H9 (cell line): ENCODE measurements around the gene TNFSF9. TPM values are rescaled to one million over a fixed set of nuclear protein-coding genes. Genes with fewer than 3 reads are reported as not detected.

Experiments used
- DNase-seq: peaks from one replicate; pipeline ENCODE4 v3.0.0-alpha.2; 2017
- H2AFZ ChIP-seq: one replicate; pipeline ENCODE4 v1.6.1; 2013; ENCODE audit warnings: mild to moderate bottlenecking, low read length, control low read depth, moderate library complexity
- H2AK5ac ChIP-seq: 2 replicates; pipeline ENCODE4 v1.6.1; 2013; ENCODE audit warnings: low read length, control low read depth, mixed read lengths; ENCODE audit not compliant: insufficient read length
- H2BK120ac ChIP-seq: one replicate; pipeline ENCODE4 v1.6.1; 2013; ENCODE audit warnings: low read depth, mild to moderate bottlenecking, low read length, control low read depth, inconsistent platforms; ENCODE audit not compliant: poor library complexity, severe bottlenecking
- H2BK12ac ChIP-seq: 2 replicates; pipeline ENCODE4 v1.6.1; 2013; ENCODE audit warnings: low read length, control low read depth, mixed read lengths, low read depth; ENCODE audit not compliant: insufficient read length
- H2BK15ac ChIP-seq: 2 replicates; pipeline ENCODE4 v1.6.1; 2013; ENCODE audit warnings: low read depth, low read length, control low read depth
- H2BK20ac ChIP-seq: one replicate; pipeline ENCODE4 v1.6.1; 2013; ENCODE audit warnings: low read depth, mild to moderate bottlenecking, low read length, control low read depth, inconsistent platforms; ENCODE audit not compliant: poor library complexity, severe bottlenecking
- H2BK5ac ChIP-seq: 2 replicates; pipeline ENCODE4 v1.6.1; 2013; ENCODE audit warnings: low read length, control low read depth, mixed read lengths; ENCODE audit not compliant: insufficient read length
- H3K14ac ChIP-seq: 2 replicates; pipeline ENCODE4 v1.6.1; 2013; ENCODE audit warnings: low read length, control low read depth; ENCODE audit not compliant: insufficient read depth
- H3K18ac ChIP-seq: 2 replicates; pipeline ENCODE4 v1.6.1; 2013; ENCODE audit warnings: low read depth, mild to moderate bottlenecking, mixed read lengths, low read length, control low read depth; ENCODE audit not compliant: insufficient read length
- H3K23ac ChIP-seq: 2 replicates; pipeline ENCODE4 v1.6.1; 2013; ENCODE audit warnings: low read length, control low read depth, mixed read lengths, low read depth; ENCODE audit not compliant: insufficient read length
- H3K23me2 ChIP-seq: 2 replicates; pipeline ENCODE4 v1.6.1; 2013; ENCODE audit warnings: low read depth, mild to moderate bottlenecking, mixed read lengths, low read length, control low read depth; ENCODE audit not compliant: insufficient read length, poor library complexity, severe bottlenecking
- H3K27ac ChIP-seq: 2 replicates; pipeline ENCODE4 v1.5.1; 2013; ENCODE audit warnings: low read length, control low read depth, mixed read lengths, low read depth; ENCODE audit not compliant: insufficient read length
- H3K27me3 ChIP-seq: 2 replicates; pipeline ENCODE4 v1.6.1; 2013; ENCODE audit warnings: low read length, control low read depth, inconsistent platforms; ENCODE audit not compliant: insufficient read depth
- H3K4ac ChIP-seq: 2 replicates; pipeline ENCODE4 v1.6.1; 2013; ENCODE audit warnings: low read depth, mild to moderate bottlenecking, control low read depth, inconsistent platforms, low read length, moderate library complexity
- H3K4me1 ChIP-seq: 2 replicates; pipeline ENCODE4 v1.6.1; 2013; ENCODE audit warnings: low read length, control low read depth, inconsistent platforms; ENCODE audit not compliant: insufficient read depth
- H3K4me2 ChIP-seq: 2 replicates; pipeline ENCODE4 v1.6.1; 2013; ENCODE audit warnings: low read length, control low read depth, mixed read lengths; ENCODE audit not compliant: insufficient read length, insufficient read depth
- H3K56ac ChIP-seq: 2 replicates; pipeline ENCODE4 v1.6.1; 2013; ENCODE audit warnings: low read depth, mild to moderate bottlenecking, mixed read lengths, low read length, control low read depth; ENCODE audit not compliant: insufficient read length
- H3K79me1 ChIP-seq: 2 replicates; pipeline ENCODE4 v1.6.1; 2013; ENCODE audit warnings: low read depth, mild to moderate bottlenecking, moderate library complexity, low read length, control low read depth, inconsistent platforms; ENCODE audit not compliant: insufficient read depth, poor library complexity, severe bottlenecking
- H3K79me2 ChIP-seq: 2 replicates; pipeline ENCODE4 v1.6.1; 2013; ENCODE audit warnings: low read length, control low read depth, inconsistent platforms; ENCODE audit not compliant: insufficient read depth
- H3K9ac ChIP-seq: 2 replicates; pipeline ENCODE4 v1.6.1; 2013; ENCODE audit warnings: low read length, control low read depth, mixed read lengths; ENCODE audit not compliant: insufficient read length; ENCODE audit errors: extremely low read depth
- H3K9me3 ChIP-seq: one replicate; pipeline ENCODE4 v1.6.1; 2013; ENCODE audit warnings: low read depth, low read length, inconsistent platforms; ENCODE audit not compliant: control insufficient read depth
- H3T11ph ChIP-seq: one replicate; pipeline ENCODE4 v1.6.1; 2013; ENCODE audit warnings: mild to moderate bottlenecking, low read length, control low read depth, inconsistent platforms
- H4K20me1 ChIP-seq: one replicate; pipeline ENCODE4 v1.6.1; 2013; ENCODE audit not compliant: control insufficient read depth, insufficient read length, insufficient read depth
- H4K5ac ChIP-seq: 2 replicates; pipeline ENCODE4 v1.6.1; 2013; ENCODE audit warnings: low read depth, mild to moderate bottlenecking, mixed read lengths, low read length, control low read depth; ENCODE audit not compliant: insufficient read length
- H4K8ac ChIP-seq: replicated peaks from 2 replicates; pipeline ENCODE4 v1.6.1; 2013; ENCODE audit warnings: low read length, control low read depth, mixed read lengths, low read depth; ENCODE audit not compliant: insufficient read length
- H4K91ac ChIP-seq: 2 replicates; pipeline ENCODE4 v1.6.1; 2013; ENCODE audit warnings: low read depth, mild to moderate bottlenecking, moderate library complexity, mixed read lengths, low read length, control low read depth; ENCODE audit not compliant: insufficient read length
- H3K27ac Mint-ChIP-seq, 3 experiments: 2 replicates in 2 of 3; 3 replicates in 1 of 3; pipeline ENCODE4 v1.8.0; 2020 to 2021; ENCODE audit warnings: mixed read lengths in 3 of 3, mild to moderate bottlenecking in 1 of 3, moderate library complexity in 1 of 3
- H3K27me3 Mint-ChIP-seq: 2 replicates; pipeline ENCODE4 v1.8.0; 2021; ENCODE audit warnings: low read depth, mild to moderate bottlenecking, moderate library complexity, mixed read lengths
- H3K36me3 Mint-ChIP-seq, 3 experiments: 2 replicates in 2 of 3; 3 replicates in 1 of 3; pipeline ENCODE4 v1.8.0; 2020 to 2021; ENCODE audit warnings: low read depth in 3 of 3, mixed read lengths in 3 of 3; ENCODE audit not compliant: insufficient read depth in 1 of 3
- H3K4me1 Mint-ChIP-seq, 2 experiments: 2 replicates each; pipeline ENCODE4 v1.8.0; 2020; ENCODE audit warnings: mixed read lengths in 2 of 2
- H3K4me3 Mint-ChIP-seq, 2 experiments: 2 replicates in 1 of 2; 3 replicates in 1 of 2; pipeline ENCODE4 v1.8.0; 2020 to 2021; ENCODE audit warnings: mild to moderate bottlenecking in 2 of 2, mixed read lengths in 2 of 2, moderate library complexity in 1 of 2
- H3K9me3 Mint-ChIP-seq, 2 experiments: 2 replicates in 1 of 2; 3 replicates in 1 of 2; pipeline ENCODE4 v1.8.0; 2020; ENCODE audit warnings: mild to moderate bottlenecking in 2 of 2, mixed read lengths in 2 of 2, moderate library complexity in 1 of 2
- CTCF ChIP-seq: fragments of 200-600 bp; sonication (generic); conservative IDR thresholded peaks from 3 replicates; pipeline ENCODE4 v1.8.0; 2021; ENCODE audit warnings: antibody characterized with exemption, mild to moderate bottlenecking
- WGBS: extraction: QIAGEN DNeasy Blood & Tissue Kit; methylation state at CpG from one replicate; pipeline ENCODE4 v1.1.7; 2013; ENCODE audit warnings: missing lambda C conversion rate, low lambda C conversion rate, mixed read lengths; ENCODE audit not compliant: insufficient read length; ENCODE audit errors: extremely low coverage; 5-methylcytosine and 5-hydroxymethylcytosine counted together
- total RNA-seq: library from RNA; stranded (reverse); gene quantifications from 2 replicates; pipeline ENCODE4 v1.2.1, GENCODE V29; 2021

The TNFSF9 gene
- total RNA-seq, 1 experiment from 2014 or later, result 1.9 TPM

DNA sequence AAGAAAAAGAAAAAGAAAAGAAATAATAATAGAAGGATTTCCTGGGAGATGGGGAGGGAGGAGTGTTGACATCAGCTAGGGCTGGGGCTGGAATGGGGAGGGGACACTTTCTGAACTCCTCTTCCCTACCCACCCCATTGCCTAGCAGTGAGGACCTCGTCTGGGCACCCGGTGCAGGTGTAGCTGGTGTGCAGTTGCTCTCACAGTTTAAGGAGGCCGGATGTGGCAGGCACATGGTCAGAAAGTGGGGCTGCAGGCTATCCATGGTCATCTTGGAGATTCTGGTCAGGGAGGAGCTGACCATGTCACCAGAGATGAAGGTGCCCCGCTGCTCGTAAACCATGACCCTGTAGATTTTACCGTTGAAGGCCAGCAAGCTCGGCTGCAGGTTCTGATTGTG lies 20.2 kb upstream of the TNFSF9 start:
- no peak for DNase-seq
- TF ChIP-seq CTCF, result no peak
- H3K79me1 ChIP-seq, result no peaks in the 10 kb centered on the region
- H2BK15ac ChIP-seq, result no peak overlapping the region
- no peak overlapping the region for H3K18ac ChIP-seq
- no peak overlapping the region for H3K9ac ChIP-seq
- no peak overlapping the region for H3K27ac ChIP-seq
- H4K5ac ChIP-seq, result no peak overlapping the region
- no peak overlapping the region for H2BK5ac ChIP-seq
- H3K4me2 ChIP-seq, result no peak overlapping the region
- H2BK12ac ChIP-seq, result no peak overlapping the region
- Mint-ChIP-seq H3K4me1 (peaks cover 0 to 9% of the 10 kb centered on the region in 2 experiments; a peak in 3 of 4 replicates), H3K36me3 (no peaks in the 10 kb centered on the region; a peak in 1 of 7 replicates), H3K9me3 (no peaks in the 10 kb centered on the region; a peak in 1 of 5 replicates), H3K4me3 (no peak overlapping the region), H3K27ac (no peak overlapping the region), H3K27me3 (peaks cover 4% of the 10 kb centered on the region)
- H3T11ph ChIP-seq, result no peak overlapping the region
- no peak overlapping the region for H2BK120ac ChIP-seq
- no peaks in the 10 kb centered on the region for H3K4me1 ChIP-seq
- no peak overlapping the region for H3K56ac ChIP-seq
- H3K23me2 ChIP-seq, result no peaks in the 10 kb centered on the region
- no peak overlapping the region for H3K23ac ChIP-seq
- no CpG with 5 or more reads among the region's 7 CpGs for WGBS
- no peak overlapping the region for H2AK5ac ChIP-seq
- no peak overlapping the region for H4K91ac ChIP-seq
- no peaks in the 10 kb centered on the region for H3K79me2 ChIP-seq
- H3K27me3 ChIP-seq, result no peaks in the 10 kb centered on the region
- no peaks in the 10 kb centered on the region for H4K20me1 ChIP-seq
- no peak overlapping the region for H3K14ac ChIP-seq
- no peak overlapping the region for H4K8ac ChIP-seq
- H3K9me3 ChIP-seq, result no peaks in the 10 kb centered on the region
- H2AFZ ChIP-seq, result no peak overlapping the region
- H2BK20ac ChIP-seq, result no peak overlapping the region
- no peak overlapping the region for H3K4ac ChIP-seq
